HEK293T (cell line): ENCODE measurements around the gene TAOK1.

Source experiments
- FOXA1 ChIP-seq: fragments of 450-650 bp; IDR thresholded peaks from 2 replicates; pipeline ENCODE4 v1.6.1; 2016; ENCODE audit warnings: mild to moderate bottlenecking
- SUZ12 ChIP-seq: fragments of 450-650 bp; IDR thresholded peaks from 2 replicates; pipeline ENCODE4 v1.6.1; 2016; ENCODE audit warnings: mild to moderate bottlenecking

- no peak for TF ChIP-seq FOXA1
- no peak for TF ChIP-seq SUZ12
These were observed 67.9 kb downstream of the TAOK1 start for GRCh38 chr17:29458066-29458465.
